ENCODE data around the gene FIG4.

Gene FIG4

DNA sequence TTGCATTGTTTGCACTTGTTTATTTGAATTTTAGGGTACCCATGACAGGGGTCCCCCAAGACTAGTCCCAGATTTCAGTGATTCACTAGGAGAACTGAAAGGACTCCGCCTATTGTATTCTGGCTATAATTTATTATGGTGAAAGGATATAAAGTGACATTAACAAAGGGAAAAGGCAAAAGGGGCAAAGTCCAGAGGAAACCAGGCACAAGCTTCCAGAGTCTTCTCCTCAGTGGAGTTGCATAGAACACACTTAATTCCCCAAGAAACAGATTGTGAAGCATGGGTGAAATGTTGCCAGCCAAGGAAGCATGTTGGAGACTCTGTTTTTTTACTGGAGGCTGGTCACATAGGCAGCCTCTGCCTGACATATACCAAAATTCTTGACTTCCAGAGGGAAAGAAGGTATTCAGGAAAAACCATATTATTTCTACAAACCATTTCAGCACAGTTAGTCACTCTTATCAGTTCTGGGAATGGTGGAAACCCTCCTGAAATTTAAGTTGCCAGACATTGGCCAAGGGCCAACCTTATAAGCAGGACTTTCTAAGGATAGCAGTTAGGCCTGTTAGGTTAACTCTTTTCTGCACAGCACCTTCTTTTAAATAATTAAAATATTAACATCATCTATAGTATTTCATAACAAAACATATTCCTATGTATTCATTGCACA lies 71.8 kb downstream of the FIG4 start:
- Histone ChIP-seq H3K36me3 (peaks cover 8% of the 10 kb centered on the region), H3K4me3 (ENCODE audit: low read depth in 1 of 2, low read length in 1 of 2) (no peak overlapping the region), H3K27ac (no peak overlapping the region), H3K27me3 (no peaks in the 10 kb centered on the region), H3K4me1 (ENCODE audit: control insufficient read depth in 1 of 2, insufficient read depth in 1 of 2, low read depth in 1 of 2, low read length in 1 of 2) (peaks cover 8 to 14% of the 10 kb centered on the region in 2 experiments), H3K9me3 (no peaks in the 10 kb centered on the region)
- TF ChIP-seq, protein P1, sequence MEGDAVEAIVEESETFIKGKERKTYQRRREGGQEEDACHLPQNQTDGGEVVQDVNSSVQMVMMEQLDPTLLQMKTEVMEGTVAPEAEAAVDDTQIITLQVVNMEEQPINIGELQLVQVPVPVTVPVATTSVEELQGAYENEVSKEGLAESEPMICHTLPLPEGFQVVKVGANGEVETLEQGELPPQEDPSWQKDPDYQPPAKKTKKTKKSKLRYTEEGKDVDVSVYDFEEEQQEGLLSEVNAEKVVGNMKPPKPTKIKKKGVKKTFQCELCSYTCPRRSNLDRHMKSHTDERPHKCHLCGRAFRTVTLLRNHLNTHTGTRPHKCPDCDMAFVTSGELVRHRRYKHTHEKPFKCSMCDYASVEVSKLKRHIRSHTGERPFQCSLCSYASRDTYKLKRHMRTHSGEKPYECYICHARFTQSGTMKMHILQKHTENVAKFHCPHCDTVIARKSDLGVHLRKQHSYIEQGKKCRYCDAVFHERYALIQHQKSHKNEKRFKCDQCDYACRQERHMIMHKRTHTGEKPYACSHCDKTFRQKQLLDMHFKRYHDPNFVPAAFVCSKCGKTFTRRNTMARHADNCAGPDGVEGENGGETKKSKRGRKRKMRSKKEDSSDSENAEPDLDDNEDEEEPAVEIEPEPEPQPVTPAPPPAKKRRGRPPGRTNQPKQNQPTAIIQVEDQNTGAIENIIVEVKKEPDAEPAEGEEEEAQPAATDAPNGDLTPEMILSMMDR (IDR thresholded peaks at IDR 0.05): no peak

DNA sequence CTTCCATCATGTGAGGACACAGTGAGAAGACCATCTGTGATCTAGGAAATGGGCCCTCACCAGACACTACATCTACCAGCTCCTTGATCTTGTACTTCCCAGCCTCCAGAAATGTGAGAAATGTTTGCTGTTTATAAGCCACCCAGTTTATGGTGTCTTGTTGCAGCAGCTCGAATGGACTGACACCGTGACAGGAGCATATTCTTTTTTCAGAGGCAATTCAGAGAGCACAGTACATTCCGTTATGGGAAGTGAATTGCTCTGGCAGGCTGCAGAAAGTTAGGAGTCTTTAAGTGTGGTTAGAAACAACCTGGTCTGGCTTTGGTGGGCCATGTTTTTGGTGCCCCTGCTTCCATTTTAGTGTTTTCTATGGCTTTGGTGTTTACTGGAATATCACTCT lies 75.1 kb downstream of the FIG4 start:
- no peak overlapping the region for H3K27ac ChIP-seq
- H3K36me3 ChIP-seq: peaks cover 8% of the 10 kb centered on the region
- H3K9me3 ChIP-seq: no peaks in the 10 kb centered on the region
- TF ChIP-seq, protein P1 (IDR thresholded peaks at IDR 0.05): no peak
- peaks cover 17 to 19% of the 10 kb centered on the region in 2 experiments for H3K4me1 ChIP-seq (ENCODE audit: control insufficient read depth in 1 of 2, insufficient read depth in 1 of 2, low read depth in 1 of 2, low read length in 1 of 2)
- no peak overlapping the region for H3K4me3 ChIP-seq (ENCODE audit: low read depth in 1 of 2, low read length in 1 of 2)
- H3K27me3 ChIP-seq: no peaks in the 10 kb centered on the region

- Histone ChIP-seq H3K4me1 (ENCODE audit: control insufficient read depth in 1 of 2, insufficient read depth in 1 of 2, low read depth in 1 of 2, low read length in 1 of 2) (peaks cover 34 to 36% of the 10 kb centered on the region in 2 experiments), H3K27ac (peak overlapping the region; percentile 100), H3K36me3 (peaks cover 8% of the 10 kb centered on the region), H3K27me3 (no peaks in the 10 kb centered on the region), H3K9me3 (no peaks in the 10 kb centered on the region), H3K4me3 (ENCODE audit: low read depth in 1 of 2, low read length in 1 of 2) (no peak overlapping the region)
- TF ChIP-seq, protein P1 (IDR thresholded peaks at IDR 0.05): no peak
Observed at GRCh38 chr6:109767961-109768360, 76.9 kb downstream of the FIG4 start.

- no peak overlapping the region for H3K4me3 ChIP-seq (ENCODE audit: low read depth in 1 of 2, low read length in 1 of 2)
- H3K9me3 ChIP-seq: no peaks in the 10 kb centered on the region
- H3K27ac ChIP-seq: peak overlapping the region; percentile 100
- H3K27me3 ChIP-seq: no peaks in the 10 kb centered on the region
- H3K36me3 ChIP-seq: peaks cover 8% of the 10 kb centered on the region
- TF ChIP-seq, protein P1 (IDR thresholded peaks at IDR 0.05): no peak
- H3K4me1 ChIP-seq (ENCODE audit: control insufficient read depth in 1 of 2, insufficient read depth in 1 of 2, low read depth in 1 of 2, low read length in 1 of 2): peaks cover 40 to 42% of the 10 kb centered on the region in 2 experiments
Observed at GRCh38 chr6:109768485-109768884, 77.4 kb downstream of the FIG4 start.

- Histone ChIP-seq H3K4me1 (ENCODE audit: control insufficient read depth in 1 of 2, insufficient read depth in 1 of 2, low read depth in 1 of 2, low read length in 1 of 2) (peaks cover 47 to 49% of the 10 kb centered on the region in 2 experiments), H3K27ac (peak overlapping the region; percentile 100), H3K27me3 (no peaks in the 10 kb centered on the region), H3K4me3 (ENCODE audit: low read depth in 1 of 2, low read length in 1 of 2) (no peak overlapping the region), H3K9me3 (no peaks in the 10 kb centered on the region), H3K36me3 (peaks cover 8% of the 10 kb centered on the region)
- TF ChIP-seq, protein P1 (IDR thresholded peaks at IDR 0.05): no peak
Observed at GRCh38 chr6:109769213-109769612, 78.1 kb downstream of the FIG4 start.

Data from neutrophil (primary cell).